Stomach smooth muscle (tissue), 2 donors: ENCODE measurements around the gene NOS1AP.

ENCODE experiments used
- H3K27ac ChIP-seq: one replicate; pipeline ENCODE4 v1.7.0; 2013; ENCODE audit warnings: mild to moderate bottlenecking, low read length, inconsistent platforms
- H3K27me3 ChIP-seq, 2 donors: one replicate each; pipeline ENCODE4 v1.7.0; 2013; ENCODE audit warnings: low read length in 2 of 2; ENCODE audit not compliant: insufficient read depth in 2 of 2, control insufficient read depth in 1 of 2
- H3K36me3 ChIP-seq, 2 donors: one replicate each; pipeline ENCODE4 v1.7.0; 2013; ENCODE audit warnings: low read length in 2 of 2; ENCODE audit not compliant: control insufficient read depth in 2 of 2, insufficient read depth in 2 of 2
- H3K4me1 ChIP-seq: one replicate; pipeline ENCODE4 v1.7.0; 2013; ENCODE audit warnings: low read length; ENCODE audit not compliant: control insufficient read depth, insufficient read depth
- H3K4me3 ChIP-seq, 2 donors: one replicate each; pipeline ENCODE4 v1.7.0; 2013; ENCODE audit warnings: low read length in 2 of 2
- H3K9ac ChIP-seq, 2 donors: one replicate each; pipeline ENCODE4 v1.7.0; 2013; ENCODE audit warnings: low read length in 2 of 2, mild to moderate bottlenecking in 1 of 2
- H3K9me3 ChIP-seq, 2 donors: one replicate each; pipeline ENCODE4 v1.7.0; 2013; ENCODE audit warnings: low read length in 2 of 2; ENCODE audit not compliant: control insufficient read depth in 2 of 2
- donor health status: healthy.
- donor health status: Pancreatic carcinoma.

The NOS1AP gene

DNA sequence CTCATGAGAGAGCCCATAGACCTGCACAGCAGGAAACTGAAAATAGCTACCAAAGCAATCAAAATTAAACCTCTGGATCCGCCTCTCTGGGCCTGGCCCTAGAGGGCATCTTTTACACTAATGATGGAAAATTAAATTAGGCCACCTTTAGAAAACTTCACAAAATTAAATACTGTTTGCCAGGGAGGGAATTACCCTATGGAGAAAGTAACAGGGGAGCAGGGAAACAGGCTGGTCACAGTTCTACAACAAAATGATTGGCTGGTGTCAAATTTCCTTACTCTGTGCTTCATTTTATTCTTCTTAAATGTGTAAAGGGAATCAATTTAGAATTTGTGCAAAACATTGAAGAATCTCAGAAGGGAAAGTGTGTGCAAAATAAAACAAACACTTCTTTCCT lies 244.7 kb downstream of the NOS1AP start:
- H3K27me3 ChIP-seq: no peaks in the 10 kb centered on the region
- no peak overlapping the region for H3K4me3 ChIP-seq
- no peaks in the 10 kb centered on the region for H3K9me3 ChIP-seq
- no peak overlapping the region for H3K27ac ChIP-seq
- H3K9ac ChIP-seq: no peak overlapping the region
- no peaks in the 10 kb centered on the region for H3K36me3 ChIP-seq
- no peaks in the 10 kb centered on the region for H3K4me1 ChIP-seq

DNA sequence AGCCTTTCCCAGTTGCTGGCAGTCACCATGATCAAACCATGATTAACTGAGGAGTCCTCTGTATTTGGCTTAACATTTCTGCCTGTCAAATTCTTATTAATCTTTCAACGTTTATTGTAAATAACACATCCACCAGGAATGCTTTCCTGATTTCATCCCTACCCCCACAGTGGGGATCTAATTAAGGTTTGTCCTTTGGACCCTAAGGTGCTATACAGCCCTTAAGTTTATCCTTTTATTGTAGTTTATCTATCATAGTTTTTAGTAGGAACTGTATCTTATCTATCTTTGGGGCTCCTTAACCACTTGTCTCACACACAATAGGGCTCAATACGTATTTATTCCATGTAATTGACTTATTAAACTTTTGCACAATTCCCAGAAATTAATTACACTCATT lies 246.2 kb downstream of the NOS1AP start:
- Histone ChIP-seq H3K36me3 (no peaks in the 10 kb centered on the region), H3K9me3 (no peaks in the 10 kb centered on the region), H3K4me1 (no peaks in the 10 kb centered on the region)

DNA sequence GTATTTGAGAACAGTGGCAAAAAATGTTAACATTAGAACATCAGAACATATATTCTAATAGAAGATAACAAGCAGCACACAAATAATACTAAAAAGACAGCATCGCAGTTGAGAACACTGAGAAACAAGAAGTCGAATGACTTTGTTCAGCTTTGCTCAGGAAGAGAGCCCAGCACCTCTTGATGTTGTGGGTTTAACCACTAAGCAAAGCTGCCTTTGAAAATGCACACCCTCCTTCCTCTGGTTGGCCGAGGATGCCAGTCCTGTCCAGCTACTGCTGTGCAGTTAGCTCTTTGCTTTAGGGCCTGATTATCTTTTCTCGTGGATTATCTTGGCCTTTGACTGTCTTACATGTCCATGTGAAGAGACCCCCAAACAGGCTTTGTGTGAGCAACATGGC lies 246.7 kb downstream of the NOS1AP start:
- Histone ChIP-seq H3K36me3 (no peaks in the 10 kb centered on the region), H3K9me3 (no peaks in the 10 kb centered on the region), H3K4me1 (no peaks in the 10 kb centered on the region), H3K9ac (no peak overlapping the region), H3K4me3 (no peak overlapping the region), H3K27me3 (no peaks in the 10 kb centered on the region), H3K27ac (no peak overlapping the region)

More for the DNA sequence above, 246.2 kb downstream of the NOS1AP start:
- H3K4me3 ChIP-seq: no peak overlapping the region
- no peak overlapping the region for H3K27ac ChIP-seq
- H3K9ac ChIP-seq: no peak overlapping the region
- no peaks in the 10 kb centered on the region for H3K27me3 ChIP-seq

DNA sequence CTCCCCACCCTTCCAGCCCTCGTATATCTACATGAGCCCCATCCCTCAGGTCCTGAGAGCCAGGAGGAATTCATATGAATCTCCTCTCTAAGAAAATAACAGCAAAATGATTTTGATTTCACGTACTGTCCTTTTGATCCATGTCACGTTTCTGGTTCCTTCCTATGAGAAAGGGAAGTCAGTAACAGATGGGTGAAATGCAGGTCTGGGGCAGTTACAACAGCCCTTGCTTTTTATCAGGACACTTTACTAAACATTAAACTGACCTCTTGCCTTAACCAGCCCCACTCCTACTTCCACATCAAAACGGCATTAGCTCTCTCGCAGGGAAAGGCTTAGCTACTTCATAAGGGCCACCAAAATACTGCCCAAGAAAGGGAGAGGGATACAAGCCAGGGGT lies 248.1 kb downstream of the NOS1AP start:
- no peaks in the 10 kb centered on the region for H3K4me1 ChIP-seq
- H3K27ac ChIP-seq: no peak overlapping the region
- no peak overlapping the region for H3K9ac ChIP-seq
- H3K27me3 ChIP-seq: no peaks in the 10 kb centered on the region
- H3K9me3 ChIP-seq: no peaks in the 10 kb centered on the region
- H3K36me3 ChIP-seq: no peaks in the 10 kb centered on the region
- no peak overlapping the region for H3K4me3 ChIP-seq

DNA sequence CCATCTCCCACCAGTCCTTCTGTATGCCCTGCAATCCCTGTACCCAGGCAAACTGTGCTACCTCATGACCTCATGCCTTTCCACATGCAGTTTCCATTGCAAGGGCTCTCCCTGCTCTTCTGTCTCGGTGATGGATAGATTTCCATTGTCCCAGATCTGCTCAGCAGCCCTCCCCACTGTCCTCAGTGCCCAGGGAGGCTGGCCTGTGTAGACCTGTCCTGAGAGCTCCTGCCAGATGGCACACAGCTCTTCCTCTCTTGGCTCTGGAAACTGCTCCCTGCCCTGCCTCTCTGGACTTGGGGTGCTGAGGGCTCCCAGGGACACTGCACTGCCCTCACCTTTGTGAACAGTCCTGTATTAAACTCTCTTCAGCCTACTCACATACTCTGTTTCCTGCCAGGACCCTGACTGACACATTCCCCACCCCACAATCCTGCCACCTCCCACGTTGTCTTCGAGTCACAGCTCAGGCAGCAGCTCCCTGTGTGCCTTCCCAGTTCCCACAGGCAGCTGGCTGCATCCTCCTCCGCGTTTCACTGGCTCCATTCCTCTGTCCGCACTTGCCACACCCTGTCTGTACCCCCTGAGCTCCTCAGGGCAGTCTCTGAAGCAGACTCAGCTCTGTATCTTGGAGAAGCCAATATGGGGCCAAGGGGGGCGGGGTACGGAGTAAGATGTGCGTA lies 250.1 kb downstream of the NOS1AP start:
- H3K27ac ChIP-seq: no peak overlapping the region

DNA sequence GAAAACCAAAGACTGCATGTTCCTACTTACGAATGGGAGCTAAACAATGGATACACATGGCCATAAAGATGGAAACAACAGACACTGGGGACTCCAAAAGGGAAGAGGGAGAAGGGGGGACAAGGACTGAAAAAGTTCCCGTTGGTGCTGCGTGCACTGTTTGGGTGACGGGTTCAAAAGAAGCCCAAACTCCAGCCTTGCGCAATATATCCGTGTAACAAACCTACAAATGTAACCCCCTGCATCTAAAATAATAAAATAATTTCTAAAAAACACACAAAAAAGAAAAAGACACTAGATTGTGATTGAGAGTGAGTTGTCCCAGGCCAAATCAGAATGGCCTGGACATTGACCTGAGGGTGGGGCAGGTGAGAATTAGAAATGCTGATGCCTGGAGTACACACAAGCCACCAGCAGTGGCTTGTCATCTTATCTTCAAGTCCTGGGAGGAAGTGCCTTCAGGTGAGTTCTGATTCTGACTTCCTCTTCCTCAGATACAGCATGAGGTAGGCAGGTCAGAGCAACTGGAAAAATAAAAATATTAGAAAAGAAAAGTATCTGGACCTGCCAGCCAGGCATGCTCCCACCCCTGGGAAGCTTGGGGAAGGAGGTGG lies 252.4 kb downstream of the NOS1AP start:
- Histone ChIP-seq H3K4me1 (no peaks in the 10 kb centered on the region), H3K36me3 (no peaks in the 10 kb centered on the region), H3K27ac (no peak overlapping the region), H3K4me3 (no peak overlapping the region), H3K9me3 (no peaks in the 10 kb centered on the region), H3K9ac (no peak overlapping the region), H3K27me3 (no peaks in the 10 kb centered on the region)

More for the DNA sequence above, 250.1 kb downstream of the NOS1AP start:
- H3K36me3 ChIP-seq: no peaks in the 10 kb centered on the region
- H3K9me3 ChIP-seq: no peaks in the 10 kb centered on the region
- no peaks in the 10 kb centered on the region for H3K27me3 ChIP-seq
- no peaks in the 10 kb centered on the region for H3K4me1 ChIP-seq
- no peak overlapping the region for H3K4me3 ChIP-seq
- H3K9ac ChIP-seq: no peak overlapping the region

DNA sequence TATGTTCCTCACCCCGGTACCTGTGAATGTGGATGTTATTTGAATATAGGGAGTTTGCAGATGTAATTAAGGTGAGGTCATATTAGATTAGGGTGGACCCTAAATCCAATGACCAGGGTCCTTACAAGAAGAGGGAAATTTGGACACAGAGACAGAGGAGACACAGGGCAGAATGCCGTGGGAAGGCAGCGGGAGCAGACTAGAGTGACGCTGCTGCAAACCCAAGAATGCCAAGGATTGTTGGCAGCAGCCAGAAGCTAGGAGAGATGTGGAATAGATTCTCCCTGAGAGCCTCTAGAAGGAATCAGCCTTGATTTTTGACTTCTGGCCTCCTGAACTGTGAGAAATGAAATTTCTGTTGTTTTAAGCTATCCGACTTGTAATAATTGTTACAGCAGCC lies 253.5 kb downstream of the NOS1AP start:
- no peaks in the 10 kb centered on the region for H3K36me3 ChIP-seq
- no peaks in the 10 kb centered on the region for H3K9me3 ChIP-seq
- no peak overlapping the region for H3K9ac ChIP-seq
- no peak overlapping the region for H3K4me3 ChIP-seq
- H3K4me1 ChIP-seq: no peaks in the 10 kb centered on the region
- H3K27ac ChIP-seq: no peak overlapping the region
- no peaks in the 10 kb centered on the region for H3K27me3 ChIP-seq

DNA sequence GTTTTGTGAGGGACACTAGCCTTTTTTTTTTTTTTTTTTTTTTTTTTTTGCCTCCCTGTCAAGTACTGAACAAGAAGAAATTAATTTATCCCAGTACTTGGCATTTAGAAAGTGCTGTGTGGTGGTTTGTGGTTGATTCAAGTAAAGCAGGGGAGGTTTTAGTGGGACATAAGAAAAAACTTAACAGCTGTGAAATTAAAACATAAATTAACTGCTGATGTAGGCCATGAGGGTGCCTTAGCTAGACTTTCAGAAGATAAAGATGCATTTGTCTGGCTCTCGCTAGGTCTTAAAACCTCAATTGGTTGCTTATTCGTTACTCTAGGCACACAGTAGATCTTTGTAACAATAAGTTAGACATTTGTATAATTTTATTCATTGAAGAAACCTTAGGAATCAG lies 254.9 kb downstream of the NOS1AP start:
- Histone ChIP-seq H3K9ac (no peak overlapping the region), H3K4me1 (no peaks in the 10 kb centered on the region), H3K27ac (no peak overlapping the region), H3K9me3 (no peaks in the 10 kb centered on the region), H3K36me3 (no peaks in the 10 kb centered on the region), H3K27me3 (no peaks in the 10 kb centered on the region), H3K4me3 (no peak overlapping the region)

DNA sequence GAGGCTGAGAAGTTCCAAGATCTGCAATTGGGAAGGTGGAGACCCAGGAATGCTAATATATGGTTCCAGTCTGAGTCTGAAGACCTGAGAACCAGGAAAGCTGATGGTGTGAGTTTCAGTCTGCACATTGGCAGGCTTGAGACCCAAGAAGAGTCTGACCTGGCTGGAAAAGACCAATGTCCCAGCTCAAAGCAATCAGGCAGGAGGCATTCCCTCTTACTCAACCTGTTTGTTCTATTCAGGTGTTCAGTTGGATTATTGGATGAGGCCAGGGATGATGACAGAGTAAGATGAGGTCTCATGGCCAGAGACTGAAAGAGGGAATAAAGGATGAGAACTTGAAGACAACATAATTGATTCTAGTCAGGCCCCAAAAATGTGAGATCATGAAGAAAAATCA lies 257.1 kb downstream of the NOS1AP start:
- H3K9me3 ChIP-seq: no peaks in the 10 kb centered on the region
- no peaks in the 10 kb centered on the region for H3K4me1 ChIP-seq
- no peaks in the 10 kb centered on the region for H3K36me3 ChIP-seq
- no peak overlapping the region for H3K9ac ChIP-seq
- H3K27me3 ChIP-seq: no peaks in the 10 kb centered on the region
- H3K27ac ChIP-seq: no peak overlapping the region
- no peak overlapping the region for H3K4me3 ChIP-seq

DNA sequence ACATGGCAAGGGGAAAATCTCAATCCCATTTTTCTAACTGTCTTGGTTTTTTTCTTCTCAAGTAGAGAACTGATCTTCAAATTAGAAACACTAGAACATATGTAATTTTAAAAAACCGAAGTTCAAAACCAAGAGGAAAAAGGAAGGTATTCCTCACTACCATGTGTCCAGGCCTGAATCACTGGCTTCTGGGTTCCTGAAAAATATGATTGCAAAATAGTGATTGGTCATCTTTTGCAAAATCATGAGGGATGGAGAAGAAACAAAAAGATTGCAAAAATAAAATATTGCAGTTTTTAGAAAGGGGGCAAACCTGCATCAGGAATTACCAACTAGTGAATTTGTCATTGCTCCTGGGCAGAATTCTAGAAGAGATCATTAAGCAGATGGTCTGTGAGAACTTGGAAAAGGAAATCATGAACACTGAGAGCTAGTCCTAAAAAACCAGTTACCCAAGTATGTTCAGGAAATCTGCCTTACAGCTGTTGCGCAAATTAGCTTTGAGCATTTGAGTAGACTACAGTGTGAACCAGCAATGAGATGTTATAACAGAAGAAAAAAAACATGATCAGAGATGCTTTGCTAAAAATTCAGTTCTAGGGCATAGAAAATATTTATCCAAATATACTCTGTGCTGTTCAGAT lies 257.8 kb downstream of the NOS1AP start:
- no peaks in the 10 kb centered on the region for H3K4me1 ChIP-seq
- no peak overlapping the region for H3K9ac ChIP-seq
- no peak overlapping the region for H3K4me3 ChIP-seq
- no peak overlapping the region for H3K27ac ChIP-seq
- no peaks in the 10 kb centered on the region for H3K9me3 ChIP-seq
- H3K27me3 ChIP-seq: no peaks in the 10 kb centered on the region
- no peaks in the 10 kb centered on the region for H3K36me3 ChIP-seq

DNA sequence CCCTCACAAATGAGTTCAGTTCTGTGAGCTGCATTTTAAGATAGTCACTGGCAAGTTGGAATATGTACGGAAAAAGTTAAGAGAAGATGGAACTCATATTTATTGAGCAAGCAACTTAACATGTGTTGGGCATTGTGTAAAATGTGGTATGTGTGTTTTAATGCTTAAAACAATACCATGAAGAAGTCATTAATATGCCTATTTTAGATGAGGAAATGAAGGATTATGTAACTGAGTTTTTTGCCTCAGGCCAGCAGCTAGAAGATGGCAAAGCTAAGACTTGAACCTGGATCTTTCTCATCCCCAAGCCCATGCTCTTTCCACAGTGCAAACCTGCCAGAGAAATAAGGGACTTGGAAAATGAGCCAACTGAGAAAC lies 258.3 kb downstream of the NOS1AP start:
- Histone ChIP-seq H3K4me3 (no peak overlapping the region), H3K36me3 (no peaks in the 10 kb centered on the region), H3K4me1 (no peaks in the 10 kb centered on the region), H3K27me3 (no peaks in the 10 kb centered on the region), H3K9me3 (no peaks in the 10 kb centered on the region), H3K27ac (no peak overlapping the region), H3K9ac (no peak overlapping the region)
